Sigmoid colon (tissue), 7 donors: Measurements from ENCODE around the gene TF. TPM values are rescaled to one million over a fixed set of nuclear protein-coding genes. Genes with fewer than 3 reads are reported as not detected.

ENCODE experiments used
- DNase-seq: peaks from one replicate; pipeline ENCODE4 v3.0.0-alpha.2; 2019
- H3K27ac ChIP-seq, 4 donors: fragments of 200-600 bp; sonication (generic); one replicate each; pipeline ENCODE4 v1.5.1; 2016 to 2019; ENCODE audit warnings: mild to moderate bottlenecking in 1 of 4
- H3K27me3 ChIP-seq, 3 donors: fragments of 200-600 bp; sonication (generic); one replicate each; pipeline ENCODE4 v1.5.1; 2019; ENCODE audit warnings: mild to moderate bottlenecking in 1 of 3
- H3K36me3 ChIP-seq, 4 donors: fragments of 200-600 bp; sonication (generic); one replicate each; pipeline ENCODE4 v1.5.1; 2016 to 2019
- H3K4me1 ChIP-seq, 4 donors: fragments of 200-600 bp; sonication (generic); one replicate each; pipeline ENCODE4 v1.5.1; 2017 to 2019
- H3K4me3 ChIP-seq, 4 donors: fragments of 200-600 bp; sonication (generic); one replicate each; pipeline ENCODE4 v1.5.1; 2017 to 2019; ENCODE audit warnings: mild to moderate bottlenecking in 2 of 4, moderate library complexity in 1 of 4
- H3K9me3 ChIP-seq, 4 donors: fragments of 200-600 bp in 3 of 4; sonication (generic) in 3 of 4; one replicate each; pipeline versions ENCODE4 v1.5.1 to v1.6.1; 2013 to 2019
- EP300 ChIP-seq, 4 donors: sonication (generic); formaldehyde crosslinking; IDR thresholded peaks; one replicate each; pipeline ENCODE4 v1.6.1; 2017; ENCODE audit warnings: antibody characterized with exemption in 4 of 4
- POLR2A ChIP-seq, 2 donors: fragments of 450-650 bp; IDR thresholded peaks; one replicate each; pipeline ENCODE4 v1.6.1; 2016; ENCODE audit warnings: antibody characterized with exemption in 2 of 2, mild to moderate bottlenecking in 2 of 2, moderate library complexity in 2 of 2
- POLR2AphosphoS5 ChIP-seq, 4 donors: sonication (generic); formaldehyde crosslinking; IDR thresholded peaks; one replicate each; pipeline ENCODE4 v1.6.1; 2017; ENCODE audit warnings: antibody characterized with exemption in 4 of 4
- WGBS, 2 donors: extraction: QIAGEN DNeasy Blood & Tissue Kit; methylation state at CpG; one replicate each; pipeline ENCODE4 v1.1.7; 2013; 5-methylcytosine and 5-hydroxymethylcytosine counted together
- intact Hi-C: fragments of 100-400 bp; cut with DNase I; formaldehyde crosslinking; loops from one replicate; pipeline ENCODE4 v1.15.1; 2023
- polyA plus RNA-seq, 3 donors: library from polyadenylated mRNA; stranded (reverse); fragments of 200-250 nt; gene quantifications; one replicate each; pipeline ENCODE4 v1.2.3, GENCODE V29; 2013
- total RNA-seq, 4 donors: library from RNA; depleted of rRNA; stranded (reverse); fragments of >200 nt; gene quantifications; one replicate each; pipeline ENCODE4 v1.1.0, GENCODE V29; 2016
- TF ChIP-seq, protein P1 (sequence below), 4 experiments: fragments of 450-650 bp in 3 of 4; fragments of 200-600 bp in 1 of 4; IDR thresholded peaks; one replicate each; pipeline ENCODE4 v1.5.1; 2016 to 2019; ENCODE audit warnings: antibody characterized with exemption in 4 of 4, mild to moderate bottlenecking in 3 of 4, moderate library complexity in 2 of 4
- donor health status: healthy with polysubstance abuse.
- donor health status: Bipolar disorder and iron deficiency.
- donor health status: healthy.

TF gene
- total and polyA plus RNA-seq, 7 donors, result under 0.01 to 14.8 (median 1.8) TPM

DNA sequence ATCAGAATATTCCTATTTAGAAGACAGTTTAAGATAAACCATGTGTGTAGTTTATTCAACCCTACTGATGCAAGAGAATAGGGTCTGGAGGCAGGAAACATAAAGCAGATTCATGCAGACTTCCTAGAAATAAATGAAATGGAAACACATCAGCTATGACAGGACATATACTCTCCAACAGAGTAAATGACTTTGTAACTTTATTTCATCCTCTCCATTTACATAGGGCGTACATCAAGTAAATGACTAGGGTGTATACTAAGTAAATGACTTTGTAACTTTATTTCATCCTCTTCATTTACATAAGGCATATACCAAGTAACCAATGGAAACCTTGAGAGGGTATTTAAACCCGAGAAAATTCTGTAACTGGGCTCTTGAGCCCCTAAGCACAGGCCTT is 41.8 kb downstream of the TF start:
- Histone ChIP-seq H3K4me3 (no peak overlapping the region), H3K27me3 (peaks cover 0 to 4% (median 0%) of the 10 kb centered on the region in 3 donors), H3K9me3 (peaks cover 0 to 2% (median 0%) of the 10 kb centered on the region in 4 donors), H3K36me3 (no peaks in the 10 kb centered on the region), H3K27ac (no peak overlapping the region), H3K4me1 (no peaks in the 10 kb centered on the region)
- intact Hi-C loops, result no loop called here
- TF ChIP-seq POLR2A (IDR thresholded peaks at IDR 0.05) (no peak), EP300 (IDR thresholded peaks at IDR 0.05) (no peak), POLR2AphosphoS5 (IDR thresholded peaks at IDR 0.05) (no peak)
- TF ChIP-seq, protein P1, sequence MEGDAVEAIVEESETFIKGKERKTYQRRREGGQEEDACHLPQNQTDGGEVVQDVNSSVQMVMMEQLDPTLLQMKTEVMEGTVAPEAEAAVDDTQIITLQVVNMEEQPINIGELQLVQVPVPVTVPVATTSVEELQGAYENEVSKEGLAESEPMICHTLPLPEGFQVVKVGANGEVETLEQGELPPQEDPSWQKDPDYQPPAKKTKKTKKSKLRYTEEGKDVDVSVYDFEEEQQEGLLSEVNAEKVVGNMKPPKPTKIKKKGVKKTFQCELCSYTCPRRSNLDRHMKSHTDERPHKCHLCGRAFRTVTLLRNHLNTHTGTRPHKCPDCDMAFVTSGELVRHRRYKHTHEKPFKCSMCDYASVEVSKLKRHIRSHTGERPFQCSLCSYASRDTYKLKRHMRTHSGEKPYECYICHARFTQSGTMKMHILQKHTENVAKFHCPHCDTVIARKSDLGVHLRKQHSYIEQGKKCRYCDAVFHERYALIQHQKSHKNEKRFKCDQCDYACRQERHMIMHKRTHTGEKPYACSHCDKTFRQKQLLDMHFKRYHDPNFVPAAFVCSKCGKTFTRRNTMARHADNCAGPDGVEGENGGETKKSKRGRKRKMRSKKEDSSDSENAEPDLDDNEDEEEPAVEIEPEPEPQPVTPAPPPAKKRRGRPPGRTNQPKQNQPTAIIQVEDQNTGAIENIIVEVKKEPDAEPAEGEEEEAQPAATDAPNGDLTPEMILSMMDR (IDR thresholded peaks at IDR 0.05), result no peak
- WGBS, 2 donors, result 57 to 72% methylated on average over 2 of the region's 2 CpGs
- no peak for DNase-seq

DNA sequence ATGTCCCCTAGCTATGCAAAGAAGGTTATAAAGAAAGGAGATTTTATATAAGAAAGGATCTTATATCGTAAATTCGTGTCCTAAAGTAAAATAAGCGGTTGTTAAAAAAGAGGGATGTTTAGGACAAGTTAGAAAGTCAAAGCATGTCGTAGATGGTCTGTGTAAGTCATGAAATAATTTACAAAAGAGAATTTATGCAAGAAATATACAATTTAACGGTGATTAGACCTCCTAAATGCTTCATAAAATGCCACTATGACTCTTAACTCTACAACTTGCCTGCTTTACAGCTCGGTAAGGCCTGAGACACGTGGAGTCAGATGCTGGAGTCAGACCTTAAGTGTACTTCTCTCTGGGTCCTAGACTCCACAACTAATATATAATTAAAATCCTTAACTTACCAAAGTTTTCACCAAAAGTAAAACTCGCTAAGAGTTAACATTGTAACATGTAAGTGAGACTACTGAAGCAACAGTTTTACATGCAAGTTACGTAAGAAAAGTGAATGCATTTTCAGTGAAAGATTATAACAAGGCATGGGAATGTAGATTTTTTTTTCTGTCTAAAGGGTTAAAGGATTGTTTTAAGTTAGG is 46.1 kb downstream of the TF start:
- no peak overlapping the region for H3K27ac ChIP-seq
- intact Hi-C loops, result no loop called here
- H3K36me3 ChIP-seq, result no peaks in the 10 kb centered on the region
- TF ChIP-seq POLR2AphosphoS5 (IDR thresholded peaks at IDR 0.05) (no peak), POLR2A (IDR thresholded peaks at IDR 0.05) (no peak), EP300 (IDR thresholded peaks at IDR 0.05) (no peak)
- TF ChIP-seq, protein P1 (IDR thresholded peaks at IDR 0.05), result no peak
- no peaks in the 10 kb centered on the region for H3K27me3 ChIP-seq
- H3K9me3 ChIP-seq, result peaks cover 0 to 2% (median 0%) of the 10 kb centered on the region in 4 donors
- no peak for DNase-seq
- 46 to 63% methylated on average over 9 of the region's 9 CpGs for WGBS, 2 donors
- H3K4me3 ChIP-seq, result no peak overlapping the region
- H3K4me1 ChIP-seq, result no peaks in the 10 kb centered on the region

DNA sequence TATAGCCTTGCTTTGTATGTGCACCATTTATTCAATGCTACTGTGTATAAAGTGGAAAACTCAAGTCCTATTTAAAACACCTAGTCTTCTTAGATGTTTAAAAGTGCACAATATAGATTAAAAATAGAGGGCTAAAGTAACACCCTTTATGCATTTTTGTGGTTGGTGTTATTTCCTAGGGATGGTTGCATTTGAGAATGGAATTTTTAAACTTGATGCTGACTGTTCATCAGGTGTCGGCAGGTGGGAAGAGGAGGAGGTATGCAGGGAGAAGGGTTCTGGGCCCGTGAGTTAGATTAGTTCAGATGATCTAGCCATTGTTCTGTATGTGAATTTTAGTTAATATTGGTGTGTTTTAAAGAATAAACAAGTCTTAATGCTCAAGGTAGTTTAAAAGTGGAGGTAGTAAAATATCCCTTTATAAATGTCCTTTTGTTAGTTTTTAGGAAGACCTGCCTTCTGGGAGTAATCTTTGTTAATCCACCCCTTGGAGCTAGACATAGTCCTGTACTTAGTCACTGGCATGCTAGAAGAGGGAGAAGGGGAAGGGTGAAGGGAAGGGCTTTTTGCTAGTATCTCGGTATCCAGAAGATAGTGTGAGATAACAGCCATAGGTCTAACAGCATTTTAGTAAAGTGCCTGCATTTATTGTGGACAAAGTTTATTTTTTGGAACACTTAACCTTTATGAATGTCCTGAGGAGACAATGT is 51.4 kb downstream of the TF start:
- Histone ChIP-seq H3K4me1 (no peaks in the 10 kb centered on the region), H3K9me3 (no peaks in the 10 kb centered on the region), H3K27ac (no peak overlapping the region), H3K27me3 (peaks cover 0 to 3% (median 0%) of the 10 kb centered on the region in 3 donors), H3K4me3 (no peak overlapping the region), H3K36me3 (no peaks in the 10 kb centered on the region)
- DNase-seq, result no peak
- TF ChIP-seq POLR2A (IDR thresholded peaks at IDR 0.05) (no peak), EP300 (IDR thresholded peaks at IDR 0.05) (no peak), POLR2AphosphoS5 (IDR thresholded peaks at IDR 0.05) (no peak)
- TF ChIP-seq, protein P1 (IDR thresholded peaks at IDR 0.05), result no peak
- intact Hi-C loops, result no loop called here
- 64 to 76% methylated on average over 3 of the region's 3 CpGs for WGBS, 2 donors

DNA sequence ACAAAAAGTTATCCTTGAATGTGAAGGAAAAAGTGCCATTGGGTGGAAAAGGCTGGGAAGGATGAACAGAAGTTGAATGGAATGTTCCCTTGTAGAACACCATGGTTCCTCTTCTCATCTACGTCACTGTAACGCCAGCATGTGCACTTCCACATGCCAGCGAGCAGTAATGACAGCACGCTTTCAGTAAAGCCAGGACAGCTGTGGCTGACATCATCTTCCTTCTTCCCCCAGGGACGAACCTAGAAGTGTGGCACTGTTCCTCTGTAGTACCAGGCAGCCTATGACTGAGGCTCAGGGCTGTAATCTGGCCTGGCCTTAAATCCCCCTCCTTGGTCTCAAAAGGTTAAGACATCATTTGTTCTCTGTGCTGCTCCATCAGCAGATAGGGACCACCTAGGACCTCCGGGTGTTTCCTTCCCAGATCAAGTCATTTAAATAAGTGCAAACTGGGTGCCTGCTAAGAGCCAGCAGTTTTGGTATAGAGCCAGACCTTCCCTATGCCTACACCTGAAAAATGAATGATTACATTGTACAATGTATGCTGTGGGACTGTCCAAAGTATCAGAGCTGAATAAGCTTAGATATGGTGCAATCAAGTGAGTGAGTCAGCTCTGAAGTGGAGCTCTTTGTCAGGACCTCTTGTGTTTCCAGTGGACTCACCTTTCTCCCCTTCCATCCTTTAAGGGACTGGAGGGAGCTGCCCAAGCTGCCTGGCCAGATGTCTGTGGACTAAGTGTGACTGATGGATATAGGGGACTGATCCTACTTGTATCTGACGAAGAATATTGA is 53.8 kb downstream of the TF start:
- H3K36me3 ChIP-seq, result no peaks in the 10 kb centered on the region
- intact Hi-C loops, result loop anchor here (5.0 to 10.0 kb wide), 2 partner anchors 228 to 1075 kb away; partner anchors contain the start of genes CDV3 and NPHP3

More for the DNA sequence above, 53.8 kb downstream of the TF start:
- no peaks in the 10 kb centered on the region for H3K9me3 ChIP-seq
- TF ChIP-seq, protein P1 (IDR thresholded peaks at IDR 0.05), result no peak
- TF ChIP-seq POLR2AphosphoS5 (IDR thresholded peaks at IDR 0.05) (no peak), POLR2A (IDR thresholded peaks at IDR 0.05) (no peak), EP300 (IDR thresholded peaks at IDR 0.05) (no peak)
- H3K27ac ChIP-seq, result no peak overlapping the region
- no peak overlapping the region for H3K4me3 ChIP-seq
- WGBS, 2 donors, result 64 to 71% methylated on average over 7 of the region's 7 CpGs
- peaks cover 0 to 3% (median 0%) of the 10 kb centered on the region in 3 donors for H3K27me3 ChIP-seq
- peaks cover 0 to 1% (median under 1%) of the 10 kb centered on the region in 4 donors for H3K4me1 ChIP-seq
- DNase-seq, result no peak
